GM21717 (cell line): Measurements from ENCODE around the gene DPP8.
"Not testable (repeated sequence)": the region's sequence is repeated elsewhere in the genome, so short reads cannot be mapped to it uniquely, and the experiment has no call there.

ENCODE experiments used
- ATAC-seq: cut with Tn5 transposase; IDR thresholded peaks from one replicate; pipeline ENCODE4 v1.9.1; 2021; ENCODE audit warnings: mild to moderate bottlenecking, moderate library complexity; ENCODE audit not compliant: unreplicated experiment

The DPP8 gene

DNA sequence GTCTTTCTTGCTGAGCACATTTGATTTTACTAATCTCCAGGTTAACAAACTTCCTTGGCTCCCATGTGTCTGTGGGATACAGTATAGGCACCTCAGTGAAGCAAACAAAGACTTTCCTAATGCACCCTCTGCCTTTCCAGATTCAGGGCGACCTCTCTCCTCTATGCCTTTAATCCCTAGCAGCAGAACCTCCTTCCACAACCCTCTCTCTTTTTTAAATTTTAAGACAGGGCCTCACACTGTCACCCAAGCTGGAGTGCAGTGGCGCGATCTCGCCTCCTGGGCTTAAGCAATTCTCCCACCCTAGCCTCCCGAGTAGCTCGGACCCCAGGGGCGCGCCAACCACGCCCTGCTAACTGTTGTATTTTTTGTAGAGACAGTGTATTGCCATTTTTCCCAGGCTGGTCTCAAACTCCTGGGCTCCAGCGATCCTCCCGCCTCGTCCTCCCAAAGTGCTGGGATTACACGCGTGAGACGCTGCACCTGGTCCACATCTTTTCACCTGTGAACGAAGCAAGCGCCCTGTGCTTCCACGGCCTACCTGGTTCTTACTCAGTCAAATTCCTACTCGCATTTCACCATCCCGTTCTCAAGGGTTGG lies 11.1 kb upstream of the DPP8 start:
- no peak for ATAC-seq

DNA sequence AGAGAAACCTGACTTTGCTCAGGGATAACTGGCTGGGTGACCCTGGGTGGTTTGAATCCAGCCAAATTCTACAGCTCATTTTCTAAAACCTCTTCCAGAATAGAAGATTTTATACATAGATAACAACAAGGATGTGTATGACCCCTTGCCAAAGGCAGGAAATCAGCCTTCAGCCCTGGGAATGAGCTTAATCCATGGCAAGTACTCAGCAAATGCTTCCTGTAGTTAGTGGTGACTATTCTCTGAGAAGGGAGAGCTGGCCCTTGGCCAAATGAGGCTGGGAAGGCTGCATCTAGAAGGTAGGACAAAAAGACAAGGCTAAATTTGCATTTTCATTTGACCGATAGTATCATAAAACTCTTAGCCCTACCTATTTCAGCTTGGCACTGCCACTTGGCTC lies 8.1 kb upstream of the DPP8 start:
- ATAC-seq, result no peak

DNA sequence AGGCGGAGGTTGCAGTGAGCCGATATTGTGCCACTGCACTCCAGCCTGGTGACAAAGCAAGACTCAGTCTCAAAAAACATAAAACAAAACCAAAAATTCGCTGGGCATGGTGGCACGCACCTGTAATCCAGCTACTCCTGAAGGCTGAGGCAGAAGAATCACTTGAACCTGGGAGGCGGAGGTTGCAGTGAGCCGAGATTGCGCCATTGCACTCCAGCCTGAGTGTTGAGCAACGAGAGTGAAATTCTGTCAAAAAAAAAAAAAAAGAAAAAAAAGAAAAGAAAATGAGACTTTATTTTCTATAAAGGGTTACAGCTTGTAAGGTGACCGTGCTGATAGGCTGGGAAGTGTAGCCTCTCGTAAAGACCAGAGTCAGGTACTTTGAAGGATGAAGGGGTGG lies 6.7 kb upstream of the DPP8 start:
- ATAC-seq, result no peak

DNA sequence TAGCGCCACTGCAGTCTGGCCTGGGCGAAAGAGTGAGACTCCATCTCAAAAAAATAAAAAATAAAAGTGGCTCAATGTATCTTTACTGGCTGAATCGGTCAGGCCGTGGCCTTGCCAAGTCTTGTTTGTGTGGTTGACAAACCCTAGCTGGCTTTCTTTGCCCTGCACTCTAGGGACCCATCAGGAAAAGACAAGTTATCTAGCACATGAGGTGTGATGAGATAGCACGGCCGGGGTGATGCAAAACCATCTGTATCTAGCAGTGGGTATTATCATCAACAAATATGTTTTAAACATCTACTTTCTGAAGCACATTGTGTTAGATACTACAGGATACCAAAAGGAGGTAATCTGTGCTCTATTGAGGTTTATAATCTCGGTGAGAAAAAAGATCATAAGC lies 3.9 kb upstream of the DPP8 start:
- no peak for ATAC-seq

DNA sequence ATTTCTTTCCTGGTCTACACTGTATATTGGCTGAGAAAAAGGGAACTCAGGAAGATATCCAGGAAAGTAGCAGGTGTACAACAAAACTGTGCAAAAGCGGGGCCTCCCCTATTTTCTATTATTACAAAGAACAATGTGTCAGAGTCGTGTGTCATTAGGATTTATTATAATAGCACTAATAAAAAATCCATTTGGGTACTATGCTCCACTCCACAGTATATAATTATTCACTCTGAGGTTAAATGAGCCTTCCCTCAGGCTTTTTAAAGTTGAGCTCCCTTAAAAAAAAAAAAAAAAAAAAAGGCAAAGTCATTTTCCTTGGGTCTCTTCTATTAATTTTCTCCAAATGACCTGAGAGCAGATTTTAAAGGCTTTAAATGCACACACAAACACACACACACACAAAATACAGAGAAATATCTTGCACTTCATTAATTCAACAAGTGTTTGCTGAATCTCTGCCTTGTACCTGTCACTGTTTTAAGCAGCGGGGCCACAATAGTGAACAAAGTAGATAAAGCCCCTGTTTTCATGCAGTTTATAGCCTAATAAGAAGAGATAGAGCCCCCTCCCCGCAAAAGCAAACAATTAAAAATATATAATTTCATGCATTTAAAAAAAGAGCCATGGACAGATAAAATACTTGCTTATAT lies 1.3 kb upstream of the DPP8 start:
- ATAC-seq, result no peak

DNA sequence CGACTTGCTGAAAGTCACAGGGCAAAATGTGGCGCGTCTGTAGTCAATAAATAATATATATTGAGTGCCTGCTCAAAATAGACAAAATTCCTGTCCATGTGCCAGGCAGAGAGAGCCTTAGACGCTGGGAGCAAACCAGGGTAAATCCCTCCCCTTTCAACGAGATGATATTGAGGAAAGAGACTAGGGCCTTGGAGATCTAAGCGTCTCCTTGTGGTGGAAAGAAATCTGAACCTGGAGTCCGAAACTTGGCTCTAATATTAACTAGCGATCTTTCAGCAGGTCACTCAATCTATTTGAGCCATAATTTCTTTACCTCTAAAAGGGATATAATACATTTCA lies 348 bp upstream of the DPP8 start:
- no peak for ATAC-seq

DNA sequence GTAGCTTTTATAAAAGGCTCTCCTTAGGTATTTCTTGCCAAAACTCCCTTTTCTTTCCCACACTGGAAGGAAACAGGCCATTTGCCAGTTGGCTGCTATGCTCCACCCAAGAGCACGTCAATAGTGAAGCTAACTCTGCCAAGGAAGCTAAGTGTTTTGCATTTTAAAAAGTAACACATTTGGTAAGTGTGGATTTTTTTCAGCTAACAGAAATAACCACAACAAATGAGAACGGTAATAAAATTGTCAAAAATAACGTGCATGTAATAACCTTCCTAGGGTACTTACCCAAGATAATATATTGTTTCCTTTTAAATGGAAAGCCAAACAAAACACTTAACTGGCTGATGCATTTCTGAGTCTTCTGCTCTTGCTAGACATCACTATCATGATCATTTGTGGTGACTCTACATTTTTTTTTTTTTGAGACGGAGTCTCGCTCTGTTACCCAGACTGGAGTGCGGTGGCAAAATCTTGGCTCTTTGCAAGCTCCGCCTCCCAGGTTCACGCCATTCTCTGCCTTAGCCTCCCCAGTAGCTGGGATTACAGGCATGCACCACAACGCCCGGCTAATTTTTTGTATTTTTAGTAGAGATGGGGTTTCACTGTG lies 4.6 kb downstream of the DPP8 start:
- ATAC-seq, result no peak

DNA sequence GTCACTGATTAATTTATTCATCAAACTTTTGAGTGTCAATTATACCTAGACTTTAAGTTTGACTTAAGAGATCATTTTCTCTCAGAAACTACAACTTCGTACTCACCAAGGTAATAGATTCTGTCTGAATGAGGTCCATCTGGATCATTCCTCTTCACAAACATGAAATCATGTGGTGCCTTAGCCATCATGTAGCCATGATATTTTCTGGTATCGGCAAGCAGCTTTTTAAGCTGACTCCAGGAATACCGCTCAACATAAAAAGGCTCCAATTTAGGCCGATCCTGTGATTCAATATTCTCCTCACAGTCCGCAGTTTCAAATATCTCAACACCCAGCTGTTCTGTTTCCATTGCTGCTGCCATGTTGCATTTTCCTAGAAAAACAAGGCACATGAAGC lies 5.3 kb downstream of the DPP8 start:
- ATAC-seq, result no peak

DNA sequence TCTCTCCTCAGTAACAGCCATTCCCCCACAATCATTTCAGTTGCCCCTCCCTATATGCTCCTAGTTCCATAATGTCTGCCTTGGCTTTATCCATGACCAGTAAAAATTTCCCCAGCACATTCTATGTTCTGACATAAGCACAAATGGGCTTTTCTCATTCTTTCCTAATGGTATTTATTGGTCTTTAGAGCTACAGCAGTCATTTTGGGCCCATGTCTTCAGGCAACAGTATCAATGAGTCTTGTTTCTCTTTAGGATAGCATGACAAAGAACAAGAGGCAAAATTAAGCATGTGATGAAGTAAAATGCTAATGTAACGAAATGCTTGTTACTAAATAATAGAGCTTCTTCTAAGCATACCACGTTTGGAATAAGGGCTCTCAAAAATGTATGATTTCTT lies 8.2 kb downstream of the DPP8 start:
- ATAC-seq, result no peak

DNA sequence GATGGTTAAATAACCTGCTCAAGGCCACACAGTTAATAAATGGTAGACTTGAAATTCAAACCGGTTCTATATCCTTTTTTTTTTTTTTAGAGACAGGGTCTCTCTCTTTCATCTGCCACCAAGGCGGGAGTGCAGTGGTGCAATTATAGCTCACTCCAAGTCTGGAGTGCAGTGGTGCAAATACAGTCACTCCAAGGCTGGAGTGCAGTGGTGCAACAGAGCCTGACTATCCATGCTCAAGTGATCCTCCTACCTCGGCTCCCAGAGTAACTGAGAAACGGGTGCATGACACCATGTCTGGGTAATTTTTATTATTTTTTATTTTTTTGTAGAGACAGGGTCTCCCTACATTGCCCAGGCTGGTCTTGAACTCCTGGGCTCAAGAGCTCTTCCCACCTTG lies 23.4 kb downstream of the DPP8 start:
- no peak for ATAC-seq

DNA sequence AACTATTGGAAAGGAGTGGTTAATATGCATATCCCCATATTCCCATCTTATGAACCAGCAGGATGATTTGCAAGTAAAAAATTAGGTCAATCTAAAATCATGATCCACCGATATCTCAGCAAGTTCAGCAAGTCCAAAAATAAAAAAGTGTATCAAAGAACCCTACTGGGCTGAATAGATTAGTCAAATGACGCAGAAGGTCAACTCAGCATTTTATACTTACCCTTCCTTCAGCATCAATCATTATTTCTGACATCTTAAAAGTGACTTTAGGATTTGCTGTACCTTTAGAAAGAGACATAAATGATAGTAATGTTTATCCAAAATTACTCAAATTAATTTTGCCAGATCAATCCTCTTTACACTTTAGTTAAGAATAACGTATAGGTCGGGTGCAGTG lies 32.6 kb downstream of the DPP8 start:
- no peak for ATAC-seq

DNA sequence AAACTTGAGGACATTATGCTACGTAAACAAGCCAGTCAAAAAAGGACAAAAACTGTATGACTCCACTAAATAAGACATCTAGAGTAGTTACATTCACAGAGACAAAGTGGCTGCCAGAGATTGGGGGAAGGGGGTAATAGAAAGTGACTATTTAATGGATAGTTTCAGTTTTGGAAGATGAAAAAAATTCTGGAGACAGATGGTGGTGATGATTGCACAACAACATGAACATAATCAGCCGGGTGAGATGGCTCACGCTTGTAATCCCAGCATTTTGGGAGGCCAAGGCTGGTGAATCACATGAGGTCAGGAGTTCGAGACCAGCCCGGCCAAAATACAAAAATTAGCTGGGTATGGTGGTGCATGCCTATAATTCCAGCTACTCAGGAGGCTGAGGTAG lies 40.6 kb downstream of the DPP8 start:
- no peak for ATAC-seq

DNA sequence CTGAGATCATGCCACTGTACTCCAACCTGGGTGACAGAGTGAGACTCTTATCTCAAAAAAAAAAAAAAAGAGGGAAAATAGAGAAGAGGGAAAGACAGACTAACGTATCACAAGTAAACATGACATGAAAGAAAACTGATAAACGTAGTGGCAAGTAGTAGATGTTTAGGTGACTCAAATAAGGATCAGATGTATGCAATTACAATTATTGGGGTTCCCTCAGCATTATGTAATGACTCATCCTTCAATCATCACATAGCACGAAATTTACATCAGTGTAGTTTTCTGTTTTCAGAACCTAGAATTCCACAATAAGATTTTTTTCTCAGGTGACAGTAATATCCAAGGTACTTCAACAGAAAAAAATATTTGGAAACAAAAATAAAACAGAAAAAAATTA lies 46.6 kb downstream of the DPP8 start:
- ATAC-seq, result no peak

DNA sequence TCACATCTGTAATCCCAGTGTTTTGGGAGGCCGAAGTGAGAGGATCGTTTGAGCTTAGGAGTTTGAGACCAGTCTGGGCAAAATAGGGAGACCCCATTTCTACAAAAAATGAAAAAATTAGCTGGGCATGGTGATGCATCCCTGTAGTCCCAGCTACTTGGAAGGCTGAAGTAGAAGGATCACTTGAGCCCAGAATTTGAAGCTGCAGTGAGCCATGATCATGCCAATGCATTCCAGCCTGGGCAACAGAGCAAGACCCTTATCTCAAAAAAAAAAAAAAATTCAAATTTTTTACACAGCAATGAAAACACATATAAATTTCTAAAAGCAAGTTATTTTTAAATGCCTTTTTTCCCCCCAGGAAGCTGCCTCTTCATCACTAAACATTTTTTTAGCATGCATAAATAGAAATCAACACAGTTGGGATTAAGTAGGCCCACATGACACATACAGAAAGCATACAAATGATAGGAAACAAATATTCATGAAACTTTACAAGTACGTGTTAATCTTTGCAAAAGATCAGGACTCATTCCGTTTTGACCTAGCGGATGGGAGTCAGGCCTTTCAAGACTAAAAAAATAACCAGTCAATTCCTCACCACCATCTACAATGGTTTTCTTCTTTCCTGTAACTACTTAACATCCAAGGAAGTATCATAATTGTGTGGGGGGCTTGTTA lies 49.1 kb downstream of the DPP8 start:
- no peak for ATAC-seq

DNA sequence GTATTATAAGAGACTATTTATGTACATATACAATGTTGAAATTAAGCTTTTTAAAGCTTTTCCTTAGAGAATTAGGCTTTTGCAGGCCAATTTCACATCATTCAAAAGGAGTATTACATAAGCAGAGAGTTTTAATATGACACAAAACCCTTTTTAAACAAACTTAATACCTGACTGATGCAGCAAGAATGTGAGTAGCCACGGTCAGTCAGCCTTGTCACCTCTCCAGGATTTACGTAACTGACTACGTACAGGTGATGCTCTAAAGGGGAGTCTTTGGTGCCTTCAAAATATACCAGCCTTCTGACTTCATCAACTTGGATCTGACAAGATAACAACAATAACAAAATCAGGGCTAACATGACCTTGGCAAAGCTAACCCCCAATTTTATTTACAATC lies 50.6 kb downstream of the DPP8 start:
- no peak for ATAC-seq

DNA sequence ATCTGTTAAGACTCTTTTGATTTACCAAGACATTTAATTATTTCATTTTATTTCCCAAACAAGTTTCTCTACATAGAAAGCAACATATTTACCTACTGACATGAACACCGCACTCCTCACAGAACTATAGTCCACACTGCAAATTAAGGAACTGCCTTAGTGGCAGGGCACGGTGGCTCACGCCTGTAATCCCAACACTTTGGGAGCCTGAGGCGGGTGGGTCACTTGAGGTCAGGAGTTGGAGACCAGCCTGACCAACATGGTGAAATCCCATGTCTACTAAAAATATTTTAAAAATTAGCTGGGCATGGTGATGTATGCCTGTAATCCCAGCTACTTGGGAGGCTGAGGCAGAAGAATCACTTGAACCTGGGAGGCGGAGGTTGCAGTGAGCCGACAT lies 54.4 kb downstream of the DPP8 start:
- ATAC-seq, result not testable (repeated sequence)

DNA sequence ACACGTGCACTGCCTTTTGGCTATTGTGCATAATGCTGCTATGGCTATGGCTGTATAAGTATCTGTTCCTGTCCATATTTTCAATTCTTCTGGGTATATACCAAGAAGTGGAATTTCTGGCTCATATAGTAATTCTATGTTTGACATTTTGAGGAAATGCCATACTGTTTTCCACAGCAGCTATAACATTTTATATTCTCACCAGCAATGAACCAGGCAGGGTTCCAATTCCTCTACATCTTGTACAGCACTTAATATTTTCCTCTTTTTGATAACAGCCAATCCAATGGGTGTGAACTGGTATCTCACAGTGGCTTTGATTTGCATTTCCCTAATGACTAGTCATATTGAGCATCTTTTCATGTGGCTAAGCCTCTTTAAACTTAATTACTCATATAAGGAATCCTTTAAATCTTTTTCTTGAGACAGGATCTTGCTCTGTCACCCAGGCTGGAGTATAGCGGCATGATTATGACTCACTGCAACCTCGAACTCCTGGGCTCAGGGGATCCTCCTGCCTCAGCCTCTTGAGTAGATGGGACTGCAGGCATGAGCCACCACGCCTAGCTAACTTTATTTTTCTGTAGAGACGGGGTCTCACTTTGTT lies 56.6 kb downstream of the DPP8 start:
- no peak for ATAC-seq

DNA sequence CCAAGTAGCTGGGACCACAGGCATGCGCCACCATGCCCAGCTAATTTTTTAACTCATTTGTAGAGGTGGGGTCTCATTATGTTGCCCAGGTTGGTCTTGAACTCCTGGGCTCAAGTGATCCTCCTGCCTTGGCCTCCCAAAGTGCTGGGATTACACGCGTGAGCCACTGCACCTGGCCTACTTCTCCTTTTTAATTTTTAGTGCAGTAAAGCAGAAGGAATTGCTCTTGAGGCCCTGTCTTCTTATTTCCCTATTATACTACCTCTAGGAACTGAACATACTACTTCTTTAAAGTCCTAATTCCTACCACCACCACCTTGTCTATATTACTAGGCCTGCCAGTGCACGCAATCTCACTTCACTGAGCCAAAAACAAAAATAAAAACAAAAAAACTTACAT lies 62.2 kb downstream of the DPP8 start:
- ATAC-seq, result not testable (repeated sequence)

DNA sequence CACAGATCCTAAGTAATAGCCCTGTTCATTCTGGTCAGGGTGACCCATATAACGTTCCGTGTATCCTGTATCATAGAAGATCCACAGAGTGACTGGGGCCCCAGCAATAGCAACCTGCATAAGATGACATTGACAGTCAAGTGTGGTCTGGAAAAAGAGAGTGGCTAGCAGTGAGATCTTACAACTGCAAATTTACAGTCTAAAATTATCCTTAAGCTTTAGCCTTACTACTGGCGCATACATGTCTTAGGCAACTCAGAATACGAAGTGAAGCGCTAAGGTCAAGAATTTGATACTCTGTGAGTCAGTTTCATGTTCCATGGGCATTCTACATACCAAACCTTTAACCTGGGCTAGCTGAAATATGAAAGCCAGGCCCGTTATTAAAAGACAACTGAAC lies 65.5 kb downstream of the DPP8 start:
- ATAC-seq, result no peak

DNA sequence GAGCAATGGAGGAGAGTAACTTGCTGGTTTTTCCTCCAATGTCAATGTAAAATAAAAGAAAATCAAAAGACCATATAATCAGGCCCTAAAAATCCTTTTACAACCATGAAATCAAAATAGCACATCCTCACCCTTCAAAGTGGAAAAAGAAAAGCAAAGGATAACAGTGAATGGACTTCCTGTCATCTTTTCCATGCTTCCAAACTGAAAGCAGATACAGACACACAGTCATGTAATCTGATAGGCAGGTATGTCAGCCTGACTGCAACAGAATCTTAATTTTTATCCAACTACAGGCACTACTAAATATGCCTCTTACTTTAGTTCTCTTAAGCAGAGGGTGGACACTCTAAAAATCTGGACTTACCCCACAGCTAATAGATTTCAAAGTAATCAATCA lies 66.9 kb downstream of the DPP8 start:
- ATAC-seq, result no peak

DNA sequence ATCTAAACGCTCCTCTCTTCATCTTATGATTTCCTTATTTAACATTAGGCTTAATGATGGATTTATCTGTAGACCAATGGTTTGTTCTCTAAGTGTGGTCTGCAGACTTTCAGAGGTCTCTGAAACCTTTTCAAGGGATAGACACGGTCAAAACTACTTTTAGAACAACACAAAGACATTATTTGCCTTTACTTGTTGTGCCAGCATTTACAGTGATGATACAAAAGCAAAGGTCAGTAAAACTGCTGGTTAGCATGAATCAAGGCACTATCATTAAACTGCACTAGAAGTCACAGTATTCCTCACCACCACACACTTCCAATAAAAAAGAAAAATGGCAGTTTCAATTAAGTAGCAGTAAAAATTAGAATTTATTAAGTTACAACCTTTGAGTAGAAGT lies 70.3 kb downstream of the DPP8 start:
- ATAC-seq, result no peak

DNA sequence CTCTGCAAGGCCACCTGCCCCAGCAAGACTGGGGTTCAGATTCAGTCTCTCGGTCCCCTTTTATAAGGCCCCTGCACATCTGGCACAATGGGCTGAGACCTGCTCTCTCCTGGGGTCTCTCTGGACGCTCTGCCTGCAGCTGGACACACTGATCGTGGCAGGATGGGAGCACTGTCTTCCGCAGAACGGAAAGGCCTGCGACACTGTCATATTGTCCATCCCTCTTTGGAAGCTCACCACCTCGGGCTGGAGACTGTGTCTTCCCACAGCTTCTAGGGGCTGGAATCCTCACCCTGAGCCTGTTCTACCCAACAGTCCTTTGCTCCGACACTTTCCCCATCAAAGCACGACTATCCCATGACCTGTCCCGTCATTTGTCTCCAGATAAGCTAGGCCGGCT lies 83.3 kb downstream of the DPP8 start:
- no peak for ATAC-seq
